NCI-H2081 (cell line): ENCODE data around the gene PRSS12.

Experiments
- DNase-seq, 2 experiments: peaks; one replicate each; lab custom pipeline; 2025; lab: John Stamatoyannopoulos, UW

Gene PRSS12

GRCh38 chr4:118357601-118358000, 4.8 kb upstream of the PRSS12 start:
- no peak for DNase-seq

GRCh38 chr4:118356731-118357130, 3.9 kb upstream of the PRSS12 start:
- no peak for DNase-seq

- no peak for DNase-seq
Measured at GRCh38 chr4:118356111-118356510, 3.3 kb upstream of the PRSS12 start.

GRCh38 chr4:118354913-118355312, 2.1 kb upstream of the PRSS12 start:
- no peak for DNase-seq

- DNase-seq, result no peak
Measured at GRCh38 chr4:118353534-118354030, 779 bp upstream of the PRSS12 start.

GRCh38 chr4:118351851-118352827, 664 bp downstream of the PRSS12 start:
- DNase-seq, result peak in 1 of 2 experiments; percentile 51

GRCh38 chr4:118350961-118351360, 1.8 kb downstream of the PRSS12 start:
- DNase-seq, result no peak

- DNase-seq, result no peak
Measured at GRCh38 chr4:118348886-118349285, 3.9 kb downstream of the PRSS12 start.

- DNase-seq, result no peak
Measured at GRCh38 chr4:118346495-118346894, 6.3 kb downstream of the PRSS12 start.

GRCh38 chr4:118345813-118346212, 7.0 kb downstream of the PRSS12 start:
- no peak for DNase-seq

GRCh38 chr4:118344801-118345200, 8.0 kb downstream of the PRSS12 start:
- DNase-seq, result no peak

GRCh38 chr4:118343501-118343900, 9.3 kb downstream of the PRSS12 start:
- no peak for DNase-seq

- DNase-seq, result peak in 1 of 2 experiments; percentile 37
Measured at GRCh38 chr4:118340109-118340508, 12.7 kb downstream of the PRSS12 start.

GRCh38 chr4:118338981-118339765, 13.6 kb downstream of the PRSS12 start:
- DNase-seq, result no peak

- DNase-seq, result no peak
Measured at GRCh38 chr4:118338518-118338917, 14.3 kb downstream of the PRSS12 start.

- no peak for DNase-seq
Measured at GRCh38 chr4:118337954-118338353, 14.8 kb downstream of the PRSS12 start.

- DNase-seq, result no peak
Measured at GRCh38 chr4:118335774-118336173, 17.0 kb downstream of the PRSS12 start.

- no peak for DNase-seq
Measured at GRCh38 chr4:118335324-118335723, 17.5 kb downstream of the PRSS12 start.

GRCh38 chr4:118331352-118331751, 21.5 kb downstream of the PRSS12 start:
- DNase-seq, result no peak

- DNase-seq, result no peak
Measured at GRCh38 chr4:118329849-118330248, 23.0 kb downstream of the PRSS12 start.

GRCh38 chr4:118327554-118328241, 25.1 kb downstream of the PRSS12 start:
- no peak for DNase-seq

- DNase-seq, result no peak
Measured at GRCh38 chr4:118326585-118326984, 26.2 kb downstream of the PRSS12 start.
